ENCODE data around the gene POLN. TPM values are rescaled to one million over a fixed set of nuclear protein-coding genes. Genes with fewer than 3 reads are reported as not detected.

The POLN gene
- total and polyA plus RNA-seq, 2 experiments from 2014 or later, result 1.8 to 4.0 TPM

DNA sequence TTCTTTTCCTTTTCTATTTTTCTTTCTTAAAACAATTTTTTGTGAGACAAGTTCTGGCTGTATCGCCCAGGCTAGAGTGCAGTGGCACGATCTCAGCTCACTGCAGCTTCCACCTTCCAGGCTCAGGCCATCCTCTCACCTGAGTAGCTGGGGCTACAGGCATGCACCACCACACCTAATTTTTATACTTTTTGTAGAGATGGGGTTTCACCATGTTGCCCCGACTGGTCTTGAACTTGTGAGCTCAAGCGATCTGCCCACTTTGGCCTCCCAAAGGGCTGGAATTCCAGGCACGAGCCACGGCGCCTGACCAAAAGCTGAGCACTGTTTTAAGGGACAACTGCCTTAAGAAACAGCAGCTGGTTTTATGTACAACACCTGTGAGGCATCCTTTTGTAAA, 192.1 kb downstream of the POLN start (continued):
- TF ChIP-seq, protein P1, sequence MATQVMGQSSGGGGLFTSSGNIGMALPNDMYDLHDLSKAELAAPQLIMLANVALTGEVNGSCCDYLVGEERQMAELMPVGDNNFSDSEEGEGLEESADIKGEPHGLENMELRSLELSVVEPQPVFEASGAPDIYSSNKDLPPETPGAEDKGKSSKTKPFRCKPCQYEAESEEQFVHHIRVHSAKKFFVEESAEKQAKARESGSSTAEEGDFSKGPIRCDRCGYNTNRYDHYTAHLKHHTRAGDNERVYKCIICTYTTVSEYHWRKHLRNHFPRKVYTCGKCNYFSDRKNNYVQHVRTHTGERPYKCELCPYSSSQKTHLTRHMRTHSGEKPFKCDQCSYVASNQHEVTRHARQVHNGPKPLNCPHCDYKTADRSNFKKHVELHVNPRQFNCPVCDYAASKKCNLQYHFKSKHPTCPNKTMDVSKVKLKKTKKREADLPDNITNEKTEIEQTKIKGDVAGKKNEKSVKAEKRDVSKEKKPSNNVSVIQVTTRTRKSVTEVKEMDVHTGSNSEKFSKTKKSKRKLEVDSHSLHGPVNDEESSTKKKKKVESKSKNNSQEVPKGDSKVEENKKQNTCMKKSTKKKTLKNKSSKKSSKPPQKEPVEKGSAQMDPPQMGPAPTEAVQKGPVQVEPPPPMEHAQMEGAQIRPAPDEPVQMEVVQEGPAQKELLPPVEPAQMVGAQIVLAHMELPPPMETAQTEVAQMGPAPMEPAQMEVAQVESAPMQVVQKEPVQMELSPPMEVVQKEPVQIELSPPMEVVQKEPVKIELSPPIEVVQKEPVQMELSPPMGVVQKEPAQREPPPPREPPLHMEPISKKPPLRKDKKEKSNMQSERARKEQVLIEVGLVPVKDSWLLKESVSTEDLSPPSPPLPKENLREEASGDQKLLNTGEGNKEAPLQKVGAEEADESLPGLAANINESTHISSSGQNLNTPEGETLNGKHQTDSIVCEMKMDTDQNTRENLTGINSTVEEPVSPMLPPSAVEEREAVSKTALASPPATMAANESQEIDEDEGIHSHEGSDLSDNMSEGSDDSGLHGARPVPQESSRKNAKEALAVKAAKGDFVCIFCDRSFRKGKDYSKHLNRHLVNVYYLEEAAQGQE (IDR thresholded peaks at IDR 0.05; ENCODE audit: unreplicated experiment), result no peak
- TF ChIP-seq, protein P2, sequence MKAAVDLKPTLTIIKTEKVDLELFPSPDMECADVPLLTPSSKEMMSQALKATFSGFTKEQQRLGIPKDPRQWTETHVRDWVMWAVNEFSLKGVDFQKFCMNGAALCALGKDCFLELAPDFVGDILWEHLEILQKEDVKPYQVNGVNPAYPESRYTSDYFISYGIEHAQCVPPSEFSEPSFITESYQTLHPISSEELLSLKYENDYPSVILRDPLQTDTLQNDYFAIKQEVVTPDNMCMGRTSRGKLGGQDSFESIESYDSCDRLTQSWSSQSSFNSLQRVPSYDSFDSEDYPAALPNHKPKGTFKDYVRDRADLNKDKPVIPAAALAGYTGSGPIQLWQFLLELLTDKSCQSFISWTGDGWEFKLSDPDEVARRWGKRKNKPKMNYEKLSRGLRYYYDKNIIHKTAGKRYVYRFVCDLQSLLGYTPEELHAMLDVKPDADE (IDR thresholded peaks at IDR 0.05), result no peak
- TF ChIP-seq CREB1 (CRISPR knock-in tag; IDR thresholded peaks at IDR 0.05; ENCODE audit: low read depth) (no peak), STAT1 (IDR thresholded peaks at IDR 0.05; ENCODE audit: unreplicated experiment) (no peak)

DNA sequence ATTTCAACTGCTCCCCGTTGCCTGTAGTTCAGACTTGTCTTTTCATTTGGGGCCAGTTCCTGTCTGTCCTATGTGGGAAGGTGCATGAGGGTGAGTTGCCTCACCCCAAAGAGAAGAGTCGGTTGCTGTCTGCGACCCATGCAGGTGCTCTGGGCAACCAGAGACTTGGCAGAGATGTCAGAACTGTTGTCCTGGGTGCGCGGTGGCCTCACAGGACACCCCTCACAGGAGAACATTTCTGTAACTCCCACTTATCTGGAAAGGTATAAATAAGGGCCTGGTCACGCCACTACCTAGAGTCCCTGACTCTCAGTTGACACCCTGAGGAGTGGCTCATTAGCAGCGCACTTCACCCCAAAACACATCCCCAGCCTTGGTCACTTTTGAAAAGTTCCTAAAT, 192.5 kb downstream of the POLN start:
- no peaks in the 10 kb centered on the region for H3K9me3 Mint-ChIP-seq
- Histone ChIP-seq H4K20me1 (replicated peaks; ENCODE audit: insufficient read depth) (no peaks in the 10 kb centered on the region; the same call in 1 of the 2 replicates), H3K27me3 (ENCODE audit: insufficient read depth) (peaks cover 37% of the 10 kb centered on the region), H3K79me2 (replicated peaks; ENCODE audit: insufficient read depth) (no peaks in the 10 kb centered on the region), H3F3A (replicated peaks; ENCODE audit: low read depth) (no peaks in the 10 kb centered on the region), H3K9me2 (ENCODE audit: insufficient read depth) (no peaks in the 10 kb centered on the region), H3K4me1 (ENCODE audit: insufficient read depth) (peaks cover 9% of the 10 kb centered on the region; the same call in 1 of the 2 replicates), H3K36me3 (ENCODE audit: insufficient read depth) (no peaks in the 10 kb centered on the region; the same call in 1 of the 2 replicates), H3K4me3 (no peak overlapping the region), H3K27ac (ENCODE audit: low read depth) (no peak overlapping the region), H3K4me2 (no peak overlapping the region), H2AFZ (no peak overlapping the region)
- DNase-seq (ENCODE audit: low spot score) (no peak), ATAC-seq (no peak)
- H3K4me3 Mint-ChIP-seq, result no peak overlapping the region
- H3K27ac Mint-ChIP-seq, result no peak overlapping the region
- TF ChIP-seq, protein P2 (IDR thresholded peaks at IDR 0.05), result no peak
- TF ChIP-seq ZNF114 (CRISPR knock-in tag; IDR thresholded peaks at IDR 0.05) (no peak), JUNB (IDR thresholded peaks at IDR 0.05; ENCODE audit: unreplicated experiment) (no peak)
- TF ChIP-seq, protein P1 (IDR thresholded peaks at IDR 0.05; ENCODE audit: unreplicated experiment), result no peak
- TF ChIP-seq, protein P3, sequence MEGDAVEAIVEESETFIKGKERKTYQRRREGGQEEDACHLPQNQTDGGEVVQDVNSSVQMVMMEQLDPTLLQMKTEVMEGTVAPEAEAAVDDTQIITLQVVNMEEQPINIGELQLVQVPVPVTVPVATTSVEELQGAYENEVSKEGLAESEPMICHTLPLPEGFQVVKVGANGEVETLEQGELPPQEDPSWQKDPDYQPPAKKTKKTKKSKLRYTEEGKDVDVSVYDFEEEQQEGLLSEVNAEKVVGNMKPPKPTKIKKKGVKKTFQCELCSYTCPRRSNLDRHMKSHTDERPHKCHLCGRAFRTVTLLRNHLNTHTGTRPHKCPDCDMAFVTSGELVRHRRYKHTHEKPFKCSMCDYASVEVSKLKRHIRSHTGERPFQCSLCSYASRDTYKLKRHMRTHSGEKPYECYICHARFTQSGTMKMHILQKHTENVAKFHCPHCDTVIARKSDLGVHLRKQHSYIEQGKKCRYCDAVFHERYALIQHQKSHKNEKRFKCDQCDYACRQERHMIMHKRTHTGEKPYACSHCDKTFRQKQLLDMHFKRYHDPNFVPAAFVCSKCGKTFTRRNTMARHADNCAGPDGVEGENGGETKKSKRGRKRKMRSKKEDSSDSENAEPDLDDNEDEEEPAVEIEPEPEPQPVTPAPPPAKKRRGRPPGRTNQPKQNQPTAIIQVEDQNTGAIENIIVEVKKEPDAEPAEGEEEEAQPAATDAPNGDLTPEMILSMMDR (conservative IDR thresholded peaks at IDR 0.05; ENCODE audit: low read depth in 2 of 2), result no peak
- H3K36me3 Mint-ChIP-seq (ENCODE audit: low read depth), result no peaks in the 10 kb centered on the region
- H3K27me3 Mint-ChIP-seq (ENCODE audit: insufficient read depth, low read depth, poor library complexity), result peaks cover 3% of the 10 kb centered on the region
- H3K4me1 Mint-ChIP-seq, result peaks cover 10% of the 10 kb centered on the region
